ENCODE data around the gene TBC1D17. TPM values are rescaled to one million over a fixed set of nuclear protein-coding genes. Genes with fewer than 3 reads are reported as not detected.

The TBC1D17 gene
- total RNA-seq, 5 donors from 2014 or later (not counting 1 experiment from before 2014, with no cell fraction given) = 46.5 to 102 (median 88.6) TPM

- POLR2A ChIA-PET = no interaction called here
- no peaks in the 10 kb centered on the region for H3K9me3 ChIP-seq
- H3K27ac ChIP-seq (ENCODE audit: low read length) = no peak overlapping the region
- Mint-ChIP-seq H3K27ac (no peak overlapping the region), H3K9me3 (no peaks in the 10 kb centered on the region), H3K27me3 (no peaks in the 10 kb centered on the region), H3K36me3 (peaks cover 4% of the 10 kb centered on the region), H3K4me1 (peaks cover 29 to 37% (median 32%) of the 10 kb centered on the region in 3 donors), H3K4me3 (no peak overlapping the region)
- H3K36me3 ChIP-seq (ENCODE audit: control insufficient read depth in 2 of 2, extremely low read depth in 1 of 2, insufficient read depth in 1 of 2, low read length in 1 of 2) = peaks cover 0 to 3% of the 10 kb centered on the region in 2 donors
- ATAC-seq (replicated peaks in 1 of 4) (no peak), DNase-seq (no peak)
- H3K4me1 ChIP-seq (ENCODE audit: control insufficient read depth in 1 of 2, extremely low read depth in 1 of 2, insufficient read depth in 2 of 2, low read length in 2 of 2) = peaks cover 12 to 39% of the 10 kb centered on the region in 2 experiments
- no peak overlapping the region for H3K4me3 ChIP-seq (ENCODE audit: control insufficient read depth in 1 of 2, extremely low read depth in 1 of 2, low read length in 1 of 2)
- 88% methylated on average over 7 of the region's 10 CpGs for WGBS (ENCODE audit: insufficient coverage)
- H3K27me3 ChIP-seq (replicated peaks in 1 of 2; ENCODE audit: control insufficient read depth in 2 of 2, extremely low read depth in 1 of 2, insufficient read depth in 2 of 2, low read length in 1 of 2) = no peaks in the 10 kb centered on the region
- CTCF ChIA-PET = no interaction called here
These were observed 3.7 kb upstream of the TBC1D17 start for GRCh38 chr19:49873834-49874233.

GRCh38 chr19:49874503-49875157 lies 2.9 kb upstream of the TBC1D17 start:
- POLR2A ChIA-PET = interaction anchor here in 1 of 2 donors (0.7 kb wide), 1 partner anchor 1214 kb away, joined by 3 read pairs; no protein-coding TSS in a partner anchor
- Histone ChIP-seq H3K36me3 (ENCODE audit: control insufficient read depth in 2 of 2, extremely low read depth in 1 of 2, insufficient read depth in 1 of 2, low read length in 1 of 2) (peaks cover 0 to 9% of the 10 kb centered on the region in 2 donors), H3K4me1 (ENCODE audit: control insufficient read depth in 1 of 2, extremely low read depth in 1 of 2, insufficient read depth in 2 of 2, low read length in 2 of 2) (peaks cover 10 to 37% of the 10 kb centered on the region in 2 experiments), H3K27ac (ENCODE audit: low read length) (no peak overlapping the region), H3K9me3 (no peaks in the 10 kb centered on the region), H3K27me3 (replicated peaks in 1 of 2; ENCODE audit: control insufficient read depth in 2 of 2, extremely low read depth in 1 of 2, insufficient read depth in 2 of 2, low read length in 1 of 2) (no peaks in the 10 kb centered on the region), H3K4me3 (ENCODE audit: control insufficient read depth in 1 of 2, extremely low read depth in 1 of 2, low read length in 1 of 2) (no peak overlapping the region)
- Mint-ChIP-seq H3K36me3 (peaks cover 9% of the 10 kb centered on the region), H3K9me3 (no peaks in the 10 kb centered on the region), H3K27me3 (no peaks in the 10 kb centered on the region), H3K27ac (peak overlapping the region in 1 of 2 donors; percentile 76), H3K4me1 (peaks cover 33 to 42% (median 38%) of the 10 kb centered on the region in 3 donors), H3K4me3 (peak overlapping the region in 2 of 3 donors; percentile 13 to 49)
- CTCF ChIA-PET = interaction anchor here (0.5 to 0.7 kb wide), 2 partner anchors 27 to 547 kb away, joined by 3 read pairs; no protein-coding TSS in a partner anchor
- DNase-seq (no peak), ATAC-seq (replicated peaks in 1 of 4) (no peak)
- WGBS (ENCODE audit: insufficient coverage) = 97% methylated on average over 9 of the region's 11 CpGs

GRCh38 chr19:49875177-49875576 lies 2.3 kb upstream of the TBC1D17 start:
- H3K4me1 ChIP-seq (ENCODE audit: control insufficient read depth in 1 of 2, extremely low read depth in 1 of 2, insufficient read depth in 2 of 2, low read length in 2 of 2) = peaks cover 10 to 35% of the 10 kb centered on the region in 2 experiments
- Mint-ChIP-seq H3K27me3 (no peaks in the 10 kb centered on the region), H3K4me1 (peaks cover 32 to 42% (median 39%) of the 10 kb centered on the region in 3 donors), H3K36me3 (peaks cover 9% of the 10 kb centered on the region), H3K27ac (peak overlapping the region in 1 of 2 donors; percentile 39), H3K9me3 (no peaks in the 10 kb centered on the region), H3K4me3 (no peak overlapping the region)
- no peak overlapping the region for H3K27ac ChIP-seq (ENCODE audit: low read length)
- ChIA-PET POLR2A (no interaction called here), CTCF (interaction anchor here (0.5 to 0.7 kb wide), 2 partner anchors 27 to 593 kb away, joined by 3 read pairs; no protein-coding TSS in a partner anchor)
- WGBS (ENCODE audit: insufficient coverage) = 83% methylated on average over 1 of the region's 4 CpGs
- H3K36me3 ChIP-seq (ENCODE audit: control insufficient read depth in 2 of 2, extremely low read depth in 1 of 2, insufficient read depth in 1 of 2, low read length in 1 of 2) = peaks cover 0 to 11% of the 10 kb centered on the region in 2 donors
- no peak overlapping the region for H3K4me3 ChIP-seq (ENCODE audit: control insufficient read depth in 1 of 2, extremely low read depth in 1 of 2, low read length in 1 of 2)
- no peaks in the 10 kb centered on the region for H3K9me3 ChIP-seq
- no peak for ATAC-seq (replicated peaks in 1 of 4)
- no peaks in the 10 kb centered on the region for H3K27me3 ChIP-seq (replicated peaks in 1 of 2; ENCODE audit: control insufficient read depth in 2 of 2, extremely low read depth in 1 of 2, insufficient read depth in 2 of 2, low read length in 1 of 2)
- DNase-seq = no peak

GRCh38 chr19:49875857-49876421 lies 1.6 kb upstream of the TBC1D17 start:
- ATAC-seq (replicated peaks in 1 of 4) (peak in 1 of 4 experiments; percentile 6), DNase-seq (peak in 29 of 35 experiments; percentile 13 to 69 (median 42))
- Histone ChIP-seq H3K4me3 (ENCODE audit: control insufficient read depth in 1 of 2, extremely low read depth in 1 of 2, low read length in 1 of 2) (peak overlapping the region; percentile 75 to 97), H3K27ac (ENCODE audit: low read length) (peak overlapping the region; percentile 99), H3K27me3 (replicated peaks in 1 of 2; ENCODE audit: control insufficient read depth in 2 of 2, extremely low read depth in 1 of 2, insufficient read depth in 2 of 2, low read length in 1 of 2) (no peaks in the 10 kb centered on the region), H3K9me3 (no peaks in the 10 kb centered on the region), H3K36me3 (ENCODE audit: control insufficient read depth in 2 of 2, extremely low read depth in 1 of 2, insufficient read depth in 1 of 2, low read length in 1 of 2) (peaks cover 1 to 19% of the 10 kb centered on the region in 2 donors), H3K4me1 (ENCODE audit: control insufficient read depth in 1 of 2, extremely low read depth in 1 of 2, insufficient read depth in 2 of 2, low read length in 2 of 2) (peaks cover 10 to 30% of the 10 kb centered on the region in 2 experiments)
- H3K27me3 Mint-ChIP-seq = no peaks in the 10 kb centered on the region
- CTCF ChIA-PET = interaction anchor here (0.5 to 0.9 kb wide), 2 partner anchors 8 to 593 kb away, joined by 3 to 5 read pairs; partner anchors contain the start of gene PNKP (in 1 of the 2)
- peaks cover 9% of the 10 kb centered on the region for H3K36me3 Mint-ChIP-seq
- POLR2A ChIA-PET = no interaction called here
- H3K4me3 Mint-ChIP-seq = no peak overlapping the region
- no peak overlapping the region for H3K27ac Mint-ChIP-seq
- under 1% methylated on average over 23 of the region's 28 CpGs for WGBS (ENCODE audit: insufficient coverage)
- peaks cover 24 to 36% (median 34%) of the 10 kb centered on the region in 3 donors for H3K4me1 Mint-ChIP-seq
- no peaks in the 10 kb centered on the region for H3K9me3 Mint-ChIP-seq

- Histone ChIP-seq H3K27me3 (replicated peaks in 1 of 2; ENCODE audit: control insufficient read depth in 2 of 2, extremely low read depth in 1 of 2, insufficient read depth in 2 of 2, low read length in 1 of 2) (no peaks in the 10 kb centered on the region), H3K4me3 (ENCODE audit: control insufficient read depth in 1 of 2, extremely low read depth in 1 of 2, low read length in 1 of 2) (peak overlapping the region; percentile 75 to 97), H3K27ac (ENCODE audit: low read length) (peak overlapping the region; percentile 99), H3K36me3 (ENCODE audit: control insufficient read depth in 2 of 2, extremely low read depth in 1 of 2, insufficient read depth in 1 of 2, low read length in 1 of 2) (peaks cover 7 to 22% of the 10 kb centered on the region in 2 donors), H3K9me3 (no peaks in the 10 kb centered on the region), H3K4me1 (ENCODE audit: control insufficient read depth in 1 of 2, extremely low read depth in 1 of 2, insufficient read depth in 2 of 2, low read length in 2 of 2) (peaks cover 10 to 29% of the 10 kb centered on the region in 2 experiments)
- ATAC-seq (replicated peaks in 1 of 4) = peak; percentile 62 to 67 (median 65)
- Mint-ChIP-seq H3K4me3 (no peak overlapping the region), H3K27me3 (no peaks in the 10 kb centered on the region), H3K4me1 (peaks cover 24 to 36% (median 34%) of the 10 kb centered on the region in 3 donors), H3K36me3 (peaks cover 12% of the 10 kb centered on the region), H3K27ac (no peak overlapping the region), H3K9me3 (no peaks in the 10 kb centered on the region)
- WGBS (ENCODE audit: insufficient coverage) = under 1% methylated on average over 46 of the region's 46 CpGs
- peak; percentile 93 to 99 (median 97) for DNase-seq
- ChIA-PET POLR2A (interaction anchor here in 1 of 2 donors (1.1 kb wide), 1 partner anchor 8 kb away, joined by 6 read pairs; the partner anchor contains the start of gene PNKP), CTCF (interaction anchor here in 1 of 2 donors (0.9 kb wide), 1 partner anchor 9 kb away, joined by 5 read pairs; the partner anchor contains the start of gene PNKP)
These were observed 981 bp upstream of the TBC1D17 start for GRCh38 chr19:49876422-49877019.
